Endothelial cell of umbilical vein (primary cell): ENCODE measurements around the gene SLC1A7. TPM values are rescaled to one million over a fixed set of nuclear protein-coding genes. Genes with fewer than 3 reads are reported as not detected.

Source experiments
- BruUV-seq: library from RNA; stranded (reverse); fragments of 400-500 nt; replicated peaks from 2 replicates; lab custom pipeline; 2021; lab: Mats Ljungman, UMichigan
- CTCF ChIA-PET: fragments of 300-600, 350-600 bp; sonication (Branson Sonifier 250); formaldehyde crosslinking; loops from one replicate; lab custom pipeline; 2021; ENCODE audit warnings: antibody characterized with exemption, inconsistent platforms; lab: Charles Lee
- POLR2A ChIA-PET: fragments of 300-600, 350-600 bp; sonication (Branson Sonifier 250); formaldehyde crosslinking; loops from one replicate; lab custom pipeline; 2021; ENCODE audit warnings: antibody characterized with exemption, inconsistent platforms; lab: Charles Lee
- DNase-seq: peaks from one replicate; pipeline ENCODE4 v3.0.0-alpha.2; 2011; ENCODE audit warnings: low read depth, low spot score
- FAIRE-seq: peaks from 2 replicates; lab custom pipeline; 2011; peaks lifted over from hg19 to GRCh38; lab: Jason Lieb, UNC
- H2AFZ ChIP-seq: 2 replicates; pipeline ENCODE4 v1.6.0; 2012; ENCODE audit warnings: low read depth, low read length, control low read depth, inconsistent platforms
- H3K27ac ChIP-seq: 2 replicates; pipeline ENCODE4 v1.5.1; 2011; ENCODE audit warnings: low read depth, mild to moderate bottlenecking, control low read depth, low read length, moderate library complexity; ENCODE audit not compliant: insufficient read depth
- H3K27me3 ChIP-seq, 2 experiments: 2 replicates each; pipeline versions ENCODE4 v1.6.0 to v1.6.1; 2011; ENCODE audit warnings: low read length in 2 of 2, mixed read lengths in 1 of 2; ENCODE audit not compliant: control insufficient read depth in 2 of 2, insufficient read depth in 2 of 2
- H3K36me3 ChIP-seq, 2 experiments: 2 replicates in 1 of 2; 3 replicates in 1 of 2; pipeline ENCODE4 v1.5.1; 2011; ENCODE audit warnings: low read length in 2 of 2, mild to moderate bottlenecking in 1 of 2, moderate library complexity in 1 of 2; ENCODE audit not compliant: control insufficient read depth in 2 of 2, insufficient read depth in 2 of 2; ENCODE audit errors: extremely low read depth in 1 of 2
- H3K4me1 ChIP-seq: 3 replicates; pipeline ENCODE4 v1.5.1; 2011; ENCODE audit warnings: mild to moderate bottlenecking, low read length; ENCODE audit not compliant: control insufficient read depth, insufficient read depth; ENCODE audit errors: extremely low read depth
- H3K4me2 ChIP-seq: 2 replicates; pipeline ENCODE4 v1.6.1; 2011; ENCODE audit warnings: low read length, control low read depth, mixed read lengths; ENCODE audit not compliant: insufficient read depth
- H3K4me3 ChIP-seq, 3 experiments: fragments of 200-600 bp in 1 of 3; sonication (generic), shearing (Covaris generic) in 1 of 3; replicated peaks in 1 of 3; 2 replicates each; pipeline ENCODE4 v1.5.1; 2011 to 2016; ENCODE audit warnings: control low read depth in 3 of 3, low read length in 3 of 3, mild to moderate bottlenecking in 2 of 3, inconsistent platforms in 1 of 3, low read depth in 1 of 3, moderate library complexity in 1 of 3; ENCODE audit not compliant: insufficient read depth in 1 of 3
- H3K79me2 ChIP-seq: 2 replicates; pipeline ENCODE4 v1.6.0; 2012; ENCODE audit warnings: low read length, inconsistent platforms; ENCODE audit not compliant: control insufficient read depth, insufficient read depth
- H3K9ac ChIP-seq: replicated peaks from 2 replicates; pipeline ENCODE3; 2011; ENCODE audit warnings: low read length, control low read depth; ENCODE audit not compliant: insufficient read depth; ENCODE audit errors: extremely low read depth
- H3K9me1 ChIP-seq: replicated peaks from 3 replicates; pipeline ENCODE4 v1.6.0; 2011; ENCODE audit warnings: mild to moderate bottlenecking, low read length; ENCODE audit not compliant: control insufficient read depth, insufficient read depth; ENCODE audit errors: extremely low read depth
- H3K9me3 ChIP-seq: replicated peaks from 2 replicates; pipeline ENCODE4 v1.5.1; 2012; ENCODE audit warnings: low read length, inconsistent platforms; ENCODE audit not compliant: control insufficient read depth, insufficient read depth
- H4K20me1 ChIP-seq: replicated peaks from 2 replicates; pipeline ENCODE3; 2011; ENCODE audit warnings: mild to moderate bottlenecking, low read length; ENCODE audit not compliant: control insufficient read depth, insufficient read depth; ENCODE audit errors: extremely low read depth
- EZH2 ChIP-seq: IDR thresholded peaks from 2 replicates; pipeline ENCODE4 v1.6.1; 2012; ENCODE audit warnings: borderline replicate concordance, low read depth, mild to moderate bottlenecking, moderate library complexity, low read length, inconsistent platforms; ENCODE audit not compliant: severe bottlenecking
- FOS ChIP-seq: IDR thresholded peaks from 2 replicates; pipeline ENCODE4 v1.6.1; 2011; ENCODE audit warnings: mild to moderate bottlenecking, low read length, moderate library complexity, borderline replicate concordance; ENCODE audit not compliant: insufficient read depth
- GATA2 ChIP-seq: IDR thresholded peaks from 2 replicates; pipeline ENCODE4 v1.7.0; 2011; ENCODE audit warnings: low read depth, mild to moderate bottlenecking, moderate library complexity, mixed read lengths, low read length; ENCODE audit not compliant: insufficient read length, insufficient read depth
- JUN ChIP-seq: IDR thresholded peaks from 2 replicates; pipeline ENCODE4 v1.6.1; 2011; ENCODE audit warnings: borderline replicate concordance, low read depth; ENCODE audit not compliant: insufficient read length, insufficient read depth
- MYC ChIP-seq: IDR thresholded peaks from one replicate; pipeline ENCODE4 v1.6.1; 2011; ENCODE audit warnings: mild to moderate bottlenecking, low read depth, low read length
- POLR2A ChIP-seq: IDR thresholded peaks from 2 replicates; pipeline ENCODE4 v1.6.1; 2012; ENCODE audit warnings: low read depth, mild to moderate bottlenecking, control low read depth, low read length
- POLR2AphosphoS5 ChIP-seq: IDR thresholded peaks from 2 replicates; pipeline ENCODE4 v1.6.1; 2012; ENCODE audit warnings: low read depth, mild to moderate bottlenecking, control low read depth, low read length, moderate library complexity; ENCODE audit not compliant: insufficient read depth
- dilution Hi-C: fragments of 300-500 bp; cut with MboI; formaldehyde crosslinking; loops from one replicate; pipeline ENCODE4 v1.15.0; 2019; ENCODE audit warnings: low sequenced_read_pairs; ENCODE audit not compliant: extremely low pct_ligation_motif_present
- intact Hi-C: fragments of 100-400 bp; cut with micrococcal nuclease; formaldehyde crosslinking; loops from one replicate; pipeline ENCODE4 v1.10.0; 2022
- polyA plus RNA-seq, 4 experiments: library from polyadenylated mRNA; depleted of rRNA in 3 of 4; stranded (reverse) in 3 of 4; unstranded in 1 of 4; fragments of >200 nt; gene quantifications; 2 replicates each; pipeline versions ENCODE4 v1.2.1 to v1.2.3, GENCODE V29; 2011 to 2012; ENCODE audit warnings: missing spikeins in 1 of 4
- total RNA-seq: library from RNA; stranded (reverse); gene quantifications from 2 replicates; pipeline ENCODE4 v1.2.3, GENCODE V29; 2021
- TF ChIP-seq, protein P1 (sequence below): IDR thresholded peaks from 2 replicates; pipeline ENCODE4 v1.6.1; 2011; ENCODE audit not compliant: insufficient read depth, insufficient read length
- TF ChIP-seq, protein P2 (sequence below), 2 donors: IDR thresholded peaks; 1 replicate in 1 of 2; 2 replicates in 1 of 2; pipeline ENCODE4 v1.5.1; 2011; ENCODE audit warnings: low read length in 2 of 2, mild to moderate bottlenecking in 2 of 2, moderate library complexity in 2 of 2, control low read depth in 1 of 2, inconsistent platforms in 1 of 2, low read depth in 1 of 2; ENCODE audit not compliant: insufficient read depth in 1 of 2; ENCODE audit errors: extremely low read depth in 1 of 2

The SLC1A7 gene
- total and polyA plus RNA-seq, 2 donors (not counting 3 experiments of a cell fraction or from before 2014, with no cell fraction given) = not detected

DNA sequence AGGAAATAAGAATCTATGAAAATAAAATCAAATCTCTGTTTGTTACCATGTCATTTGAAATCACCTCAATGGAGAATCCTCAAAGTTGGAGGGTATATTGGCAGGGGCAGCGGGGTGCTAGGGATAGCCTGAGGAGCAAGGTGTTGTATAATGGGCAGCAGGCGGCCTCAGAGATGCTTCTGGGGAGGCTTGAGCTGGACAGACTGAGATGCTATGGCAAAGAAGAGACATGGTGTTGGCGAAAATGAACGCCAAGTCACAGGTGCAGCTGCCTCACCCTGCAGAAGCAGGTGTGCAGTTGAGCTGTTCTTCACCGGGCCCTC lies 3.1 kb upstream of the SLC1A7 start:
- intact Hi-C loops = no loop called here
- TF ChIP-seq GATA2 (no peak), POLR2A (no peak), EZH2 (no peak), MYC (no peak), JUN (no peak), FOS (no peak), POLR2AphosphoS5 (no peak)
- TF ChIP-seq, protein P1, sequence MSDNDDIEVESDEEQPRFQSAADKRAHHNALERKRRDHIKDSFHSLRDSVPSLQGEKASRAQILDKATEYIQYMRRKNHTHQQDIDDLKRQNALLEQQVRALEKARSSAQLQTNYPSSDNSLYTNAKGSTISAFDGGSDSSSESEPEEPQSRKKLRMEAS = no peak
- TF ChIP-seq, protein P2, sequence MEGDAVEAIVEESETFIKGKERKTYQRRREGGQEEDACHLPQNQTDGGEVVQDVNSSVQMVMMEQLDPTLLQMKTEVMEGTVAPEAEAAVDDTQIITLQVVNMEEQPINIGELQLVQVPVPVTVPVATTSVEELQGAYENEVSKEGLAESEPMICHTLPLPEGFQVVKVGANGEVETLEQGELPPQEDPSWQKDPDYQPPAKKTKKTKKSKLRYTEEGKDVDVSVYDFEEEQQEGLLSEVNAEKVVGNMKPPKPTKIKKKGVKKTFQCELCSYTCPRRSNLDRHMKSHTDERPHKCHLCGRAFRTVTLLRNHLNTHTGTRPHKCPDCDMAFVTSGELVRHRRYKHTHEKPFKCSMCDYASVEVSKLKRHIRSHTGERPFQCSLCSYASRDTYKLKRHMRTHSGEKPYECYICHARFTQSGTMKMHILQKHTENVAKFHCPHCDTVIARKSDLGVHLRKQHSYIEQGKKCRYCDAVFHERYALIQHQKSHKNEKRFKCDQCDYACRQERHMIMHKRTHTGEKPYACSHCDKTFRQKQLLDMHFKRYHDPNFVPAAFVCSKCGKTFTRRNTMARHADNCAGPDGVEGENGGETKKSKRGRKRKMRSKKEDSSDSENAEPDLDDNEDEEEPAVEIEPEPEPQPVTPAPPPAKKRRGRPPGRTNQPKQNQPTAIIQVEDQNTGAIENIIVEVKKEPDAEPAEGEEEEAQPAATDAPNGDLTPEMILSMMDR (IDR thresholded peaks at IDR 0.05; ENCODE audit: extremely low read depth in 1 of 2, insufficient read depth in 1 of 2, low read depth in 1 of 2, low read length in 2 of 2) = no peak
- Histone ChIP-seq H3K9ac (no peak overlapping the region), H2AFZ (no peak overlapping the region), H3K36me3 (no peaks in the 10 kb centered on the region), H3K79me2 (no peaks in the 10 kb centered on the region), H3K9me3 (no peaks in the 10 kb centered on the region), H3K27ac (no peak overlapping the region), H3K4me3 (no peak overlapping the region), H3K9me1 (peaks cover 2% of the 10 kb centered on the region), H3K4me2 (no peak overlapping the region), H3K27me3 (peaks cover 0 to 3% of the 10 kb centered on the region in 2 experiments), H3K4me1 (no peaks in the 10 kb centered on the region), H4K20me1 (no peaks in the 10 kb centered on the region)
- POLR2A ChIA-PET = no interaction called here
- DNase-seq (no peak), FAIRE-seq (no peak)
- dilution Hi-C loops = no loop called here
- BruUV-seq = no TSS peak
- CTCF ChIA-PET = interaction anchor here (1.6 kb wide), 1 partner anchor 8 kb away, joined by 3 read pairs; no protein-coding TSS in a partner anchor
